NCI-H1105 (cell line): Measurements from ENCODE around the gene HOXB3.
A peak's percentile ranks its signal among the peaks of the same experiment; 100 is the strongest.
"Not testable (repeated sequence)": the region's sequence is repeated elsewhere in the genome, so short reads cannot be mapped to it uniquely, and the experiment has no call there.

Experiments
- DNase-seq: peaks from one replicate; lab custom pipeline; 2025; lab: John Stamatoyannopoulos, UW

Gene HOXB3

GRCh38 chr17:48526608-48527546, 63.2 kb downstream of the HOXB3 start:
- DNase-seq, result no peak

- no peak for DNase-seq
These were observed 67.0 kb downstream of the HOXB3 start for GRCh38 chr17:48523010-48523409.

GRCh38 chr17:48522031-48522653, 67.9 kb downstream of the HOXB3 start:
- no peak for DNase-seq

GRCh38 chr17:48520631-48521079, 69.4 kb downstream of the HOXB3 start:
- no peak for DNase-seq

GRCh38 chr17:48519427-48519826, 70.6 kb downstream of the HOXB3 start:
- no peak for DNase-seq

GRCh38 chr17:48517478-48517877, 72.6 kb downstream of the HOXB3 start:
- DNase-seq, result no peak

GRCh38 chr17:48515925-48516900, 73.8 kb downstream of the HOXB3 start:
- DNase-seq, result no peak

- no peak for DNase-seq
These were observed 75.6 kb downstream of the HOXB3 start for GRCh38 chr17:48514477-48514876.

- no peak for DNase-seq
These were observed 76.2 kb downstream of the HOXB3 start for GRCh38 chr17:48513666-48514455.

- DNase-seq, result no peak
These were observed 76.9 kb downstream of the HOXB3 start for GRCh38 chr17:48513097-48513496.

- DNase-seq, result no peak
These were observed 79.1 kb downstream of the HOXB3 start for GRCh38 chr17:48510761-48511604.

- no peak for DNase-seq
These were observed 79.7 kb downstream of the HOXB3 start for GRCh38 chr17:48510381-48510760.

- not testable (repeated sequence) for DNase-seq
These were observed 80.3 kb downstream of the HOXB3 start for GRCh38 chr17:48509708-48510107.

- no peak for DNase-seq
These were observed 83.8 kb downstream of the HOXB3 start for GRCh38 chr17:48506246-48506645.

GRCh38 chr17:48505788-48506187, 84.3 kb downstream of the HOXB3 start:
- DNase-seq, result peak; percentile 34

GRCh38 chr17:48504953-48505352, 85.1 kb downstream of the HOXB3 start:
- DNase-seq, result no peak

- DNase-seq, result no peak
These were observed 86.3 kb downstream of the HOXB3 start for GRCh38 chr17:48503747-48504146.

GRCh38 chr17:48502901-48503300, 87.1 kb downstream of the HOXB3 start:
- DNase-seq, result no peak

- no peak for DNase-seq
These were observed 87.7 kb downstream of the HOXB3 start for GRCh38 chr17:48502312-48502711.
